Muscle of back (tissue), 13 donors: Measurements from ENCODE around the gene GRIK2. TPM values are rescaled to one million over a fixed set of nuclear protein-coding genes. Genes with fewer than 3 reads are reported as not detected.
"Not testable (repeated sequence)": the region's sequence is repeated elsewhere in the genome, so short reads cannot be mapped to it uniquely, and the experiment has no call there.

Experiments
- DNase-seq, 3 donors: peaks; one replicate each; pipeline versions ENCODE4 v3.0.0 to v3.0.0-alpha.2; 2013
- long read RNA-seq, 9 donors: transcript quantifications; one replicate each; lab custom pipeline, GENCODE V29; 2026
- polyA plus RNA-seq, 10 donors: library from polyadenylated mRNA; unstranded; fragments of 120-200 nt; gene quantifications; one replicate each; pipeline ENCODE4 v1.2.1, GENCODE V29; 2013; ENCODE audit not compliant: insufficient read length in 10 of 10

Gene GRIK2
- polyA plus RNA-seq = 1 to 10 TPM; 1.0 to 3.7 (median 1.6) TPM
- long read RNA-seq, donor 1 = 0 reads
- long read RNA-seq, donor 2 = 0 reads
- long read RNA-seq, donor 3 = 0 reads
- long read RNA-seq, donor 4 = 0 reads
- long read RNA-seq, donor 5 = 0 reads
- long read RNA-seq, donor 6 = 0 reads
- long read RNA-seq, donor 7 = 0 reads
- long read RNA-seq, donor 8 = 0 reads
- long read RNA-seq, donor 9 = 0 reads

DNA sequence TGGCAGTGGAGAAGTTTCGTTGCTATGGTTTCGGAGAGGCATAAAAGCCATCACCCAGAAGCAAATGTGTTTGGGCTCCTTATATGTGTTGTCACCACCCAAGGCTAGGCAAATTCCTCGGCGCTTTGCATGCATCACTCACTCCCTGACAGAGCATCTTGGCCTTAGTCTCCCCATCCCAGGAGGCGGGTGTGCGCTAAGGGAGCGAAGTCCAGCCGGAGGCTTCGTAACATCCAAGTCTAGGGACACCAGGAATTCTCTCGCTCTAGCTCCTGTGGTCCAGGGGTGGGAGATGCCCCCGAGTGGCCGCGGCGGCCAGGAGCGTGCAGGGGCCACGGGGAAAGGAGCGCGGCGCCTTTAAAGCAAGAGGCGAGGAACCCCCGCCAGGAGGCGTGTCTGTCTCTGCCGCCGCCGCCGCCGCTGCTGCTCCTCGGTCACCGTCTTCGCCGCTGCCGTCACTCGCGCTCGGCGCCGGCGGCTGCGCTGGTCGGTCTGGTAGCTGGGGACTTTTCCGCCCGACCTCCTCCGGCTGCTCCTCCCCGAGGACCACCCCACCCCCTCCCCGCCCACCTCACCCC lies at the start of gene GRIK2:
Gene GRIK2 (plus strand): TSS at position 458 of the 578 bp plus-strand sequence.
- DNase-seq = peak; percentile 3 to 52 (median 7)

DNA sequence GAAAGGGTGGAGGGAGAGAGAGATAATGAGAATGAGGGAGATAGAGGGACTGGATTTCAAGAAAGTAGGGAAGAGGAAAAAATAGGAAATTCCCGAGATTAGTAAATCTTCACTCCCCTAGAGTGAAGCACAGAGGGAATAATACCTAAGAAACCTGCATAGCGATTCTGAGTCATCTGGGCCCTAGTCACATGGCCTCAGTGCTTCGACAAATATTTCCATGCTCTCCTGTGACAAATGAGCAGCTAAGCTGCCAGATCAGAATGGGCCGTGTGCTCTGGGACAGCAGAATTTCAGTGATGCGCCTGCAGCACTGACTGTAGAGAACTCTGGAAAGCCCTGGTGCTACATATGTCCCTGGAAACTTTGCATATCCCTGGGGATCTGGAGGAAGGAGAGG lies 48.6 kb upstream of the GRIK2 start:
- DNase-seq = no peak

DNA sequence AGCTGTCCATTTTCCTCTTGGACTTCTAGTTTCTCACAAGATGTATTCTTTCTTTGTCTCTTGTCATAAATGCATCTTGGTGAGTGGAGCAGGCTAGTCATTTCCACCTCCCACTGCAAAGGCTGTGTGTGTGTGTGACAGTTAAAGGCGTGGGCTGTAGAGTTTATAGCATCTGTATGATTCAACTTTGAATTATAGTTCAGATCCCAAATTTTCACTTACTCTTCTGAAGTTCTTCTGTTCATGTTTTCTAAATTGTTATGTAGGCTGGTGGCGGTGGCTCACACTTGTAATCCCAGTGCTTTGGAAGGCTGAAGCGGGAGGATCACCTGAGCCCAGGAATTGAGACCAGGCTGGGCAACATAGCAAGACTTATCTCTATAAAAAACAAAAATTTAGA lies 44.7 kb upstream of the GRIK2 start:
- DNase-seq = no peak

DNA sequence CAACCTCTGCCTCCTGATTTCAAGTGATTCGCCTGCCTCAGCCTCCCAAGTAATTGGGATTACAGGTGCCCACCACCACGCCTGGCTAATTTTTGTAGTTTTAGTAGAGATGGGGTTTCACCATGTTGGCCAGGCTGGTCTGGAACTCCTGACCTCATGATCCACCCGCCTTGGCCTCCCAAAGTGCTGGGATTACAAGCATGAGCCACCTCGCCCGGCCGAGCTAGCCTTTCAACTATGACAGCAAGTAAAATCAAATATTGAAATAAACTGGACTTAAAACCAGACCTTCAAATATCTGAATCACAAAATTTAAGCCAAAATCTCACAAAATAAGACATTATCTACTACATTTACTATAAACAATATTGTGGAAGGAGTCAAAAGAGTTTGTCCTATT lies 42.9 kb upstream of the GRIK2 start:
- DNase-seq = not testable (repeated sequence)

DNA sequence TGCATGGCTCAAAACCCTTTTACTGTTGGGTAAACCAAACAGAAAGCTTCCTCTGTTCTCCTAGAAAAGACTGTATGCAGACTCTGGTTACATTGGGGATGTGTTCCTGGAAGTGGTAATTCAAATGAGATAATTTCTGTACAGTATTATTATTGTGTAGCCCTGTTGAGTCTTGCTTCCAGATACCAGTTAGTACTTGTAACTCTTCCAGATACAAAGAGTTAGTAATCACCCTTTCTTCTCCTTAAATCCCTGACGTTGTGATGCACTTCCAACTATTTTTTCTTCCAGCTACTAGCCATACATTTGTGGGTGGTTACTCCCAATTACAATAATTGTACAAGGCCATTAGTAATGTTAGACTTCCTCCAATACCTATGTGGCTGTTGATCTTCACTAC lies 42.3 kb upstream of the GRIK2 start:
- no peak for DNase-seq

DNA sequence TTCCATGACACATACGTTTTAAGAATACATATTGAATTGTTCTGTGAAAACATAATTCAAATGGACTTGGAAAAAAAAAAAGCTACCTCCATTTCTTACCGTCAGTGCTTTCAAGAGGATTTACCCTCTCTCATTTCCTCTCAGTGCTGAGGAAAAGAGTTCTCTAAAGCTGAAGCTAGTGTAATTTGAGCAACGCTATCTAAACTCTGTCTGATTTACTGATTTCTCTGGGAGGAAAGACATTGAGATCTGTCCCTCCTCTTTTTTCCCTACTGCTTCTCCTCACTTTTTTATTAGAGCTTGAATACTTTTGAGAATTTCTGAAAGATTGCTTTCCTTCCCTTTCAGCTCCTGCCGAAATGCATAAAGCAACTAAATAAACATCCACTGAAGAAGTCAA lies 41.2 kb upstream of the GRIK2 start:
- no peak for DNase-seq

DNA sequence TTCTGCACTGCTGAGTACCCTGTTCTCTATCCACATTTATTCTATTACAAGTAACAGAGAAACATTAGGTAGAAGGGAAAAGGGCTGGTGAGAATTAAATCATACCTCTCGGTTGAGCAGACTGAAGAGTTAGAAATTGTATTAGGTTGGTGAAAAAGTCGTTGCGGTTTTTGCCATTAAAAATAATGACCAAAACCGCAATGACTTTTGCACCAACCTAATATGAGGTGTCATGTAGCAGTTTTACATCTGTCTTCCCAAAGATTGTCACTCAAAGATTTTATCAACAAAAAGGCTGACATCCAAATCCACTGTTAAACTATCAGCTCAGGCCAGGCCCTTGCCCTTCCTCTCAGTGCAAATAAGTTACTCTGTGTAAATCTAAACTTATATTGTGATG lies 28.3 kb upstream of the GRIK2 start:
- no peak for DNase-seq

DNA sequence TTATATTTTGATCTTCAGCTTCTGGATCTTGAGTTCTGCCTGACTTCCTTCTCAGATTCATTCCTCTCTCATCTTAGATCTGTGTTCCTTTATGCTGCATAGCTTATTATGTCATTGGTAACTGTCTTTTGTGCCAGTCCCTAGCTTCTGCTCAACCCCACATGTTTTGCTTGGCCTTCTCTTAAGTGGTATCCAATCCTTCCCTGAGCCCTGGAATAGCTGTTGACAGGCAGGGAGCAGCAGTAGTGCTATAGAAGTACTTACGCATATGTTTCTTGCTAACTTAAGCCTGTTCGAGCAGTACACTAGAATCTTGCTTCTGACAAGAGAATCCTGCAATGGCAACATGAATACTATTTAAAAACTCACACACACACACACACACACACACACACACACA lies 13.6 kb upstream of the GRIK2 start:
- no peak for DNase-seq

DNA sequence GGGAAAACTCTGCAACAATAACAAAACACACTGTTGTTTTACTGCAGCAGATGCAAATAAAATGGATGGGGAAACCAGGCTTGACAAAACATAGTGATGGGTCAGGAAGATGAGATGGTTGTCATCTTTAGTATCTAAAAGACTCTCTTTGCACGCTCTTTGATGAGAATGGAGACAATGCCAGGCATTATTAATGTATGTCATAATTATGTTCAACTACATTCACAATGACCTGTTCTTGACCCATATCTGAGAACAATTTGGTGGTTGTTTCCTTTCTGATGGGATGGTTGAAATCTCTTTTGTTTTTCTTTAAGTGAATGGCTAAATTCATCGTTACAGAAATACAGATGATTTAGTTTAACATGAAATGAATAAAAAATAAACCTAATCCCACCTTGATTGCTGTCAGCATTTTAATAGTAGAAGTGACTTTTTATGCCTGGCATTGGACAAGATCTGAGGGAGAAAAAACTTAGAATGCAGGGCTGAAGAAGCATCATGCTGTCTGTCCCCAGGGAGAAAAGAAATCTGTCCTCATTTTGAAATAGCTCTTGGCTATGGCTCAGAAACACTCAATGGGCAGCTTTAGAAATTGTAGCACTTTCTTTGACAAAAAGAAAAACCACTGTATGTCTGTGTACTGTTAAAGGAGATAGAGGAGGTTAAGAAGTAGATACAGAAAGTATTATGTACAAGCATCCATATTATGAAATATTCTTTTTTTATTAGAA lies 12.4 kb upstream of the GRIK2 start:
- DNase-seq = no peak

DNA sequence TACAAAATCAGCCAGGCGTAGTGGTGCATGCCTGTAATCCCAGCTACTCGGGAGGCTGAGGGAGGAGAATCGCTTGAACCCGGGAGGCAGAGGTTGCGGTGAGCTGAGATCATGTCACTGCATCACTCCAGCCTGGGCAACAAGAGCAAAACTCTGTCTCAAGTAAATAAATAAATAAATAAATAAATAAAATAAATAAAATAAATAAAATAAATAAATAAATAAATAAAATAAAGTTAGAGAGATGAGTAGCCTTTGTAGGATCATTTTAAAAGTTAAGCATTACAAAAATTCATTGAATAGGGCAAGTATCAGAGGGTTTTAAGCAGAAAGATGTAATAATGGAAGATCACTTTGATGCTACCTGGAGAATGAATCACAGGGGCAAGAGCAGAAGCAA lies 9.8 kb upstream of the GRIK2 start:
- not testable (repeated sequence) for DNase-seq

DNA sequence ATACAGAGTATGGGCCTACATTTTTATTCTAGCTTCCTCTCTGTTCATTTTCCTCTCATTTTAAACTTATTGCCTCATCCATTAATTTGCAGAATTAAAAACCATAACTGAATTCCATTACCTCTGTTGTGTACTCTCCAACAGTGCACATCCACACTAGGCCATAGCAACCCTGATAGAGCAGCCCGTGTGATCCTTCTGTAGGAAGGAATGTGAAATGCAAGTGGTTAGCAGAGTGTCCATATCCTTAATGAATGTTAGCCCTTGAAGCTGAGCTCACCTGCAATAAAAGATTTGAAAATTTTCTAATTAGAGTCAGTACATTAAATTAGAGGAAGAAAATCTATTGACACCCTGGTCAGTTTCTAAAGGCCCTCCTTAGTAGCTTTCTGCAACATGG lies 6.5 kb upstream of the GRIK2 start:
- DNase-seq = no peak

DNA sequence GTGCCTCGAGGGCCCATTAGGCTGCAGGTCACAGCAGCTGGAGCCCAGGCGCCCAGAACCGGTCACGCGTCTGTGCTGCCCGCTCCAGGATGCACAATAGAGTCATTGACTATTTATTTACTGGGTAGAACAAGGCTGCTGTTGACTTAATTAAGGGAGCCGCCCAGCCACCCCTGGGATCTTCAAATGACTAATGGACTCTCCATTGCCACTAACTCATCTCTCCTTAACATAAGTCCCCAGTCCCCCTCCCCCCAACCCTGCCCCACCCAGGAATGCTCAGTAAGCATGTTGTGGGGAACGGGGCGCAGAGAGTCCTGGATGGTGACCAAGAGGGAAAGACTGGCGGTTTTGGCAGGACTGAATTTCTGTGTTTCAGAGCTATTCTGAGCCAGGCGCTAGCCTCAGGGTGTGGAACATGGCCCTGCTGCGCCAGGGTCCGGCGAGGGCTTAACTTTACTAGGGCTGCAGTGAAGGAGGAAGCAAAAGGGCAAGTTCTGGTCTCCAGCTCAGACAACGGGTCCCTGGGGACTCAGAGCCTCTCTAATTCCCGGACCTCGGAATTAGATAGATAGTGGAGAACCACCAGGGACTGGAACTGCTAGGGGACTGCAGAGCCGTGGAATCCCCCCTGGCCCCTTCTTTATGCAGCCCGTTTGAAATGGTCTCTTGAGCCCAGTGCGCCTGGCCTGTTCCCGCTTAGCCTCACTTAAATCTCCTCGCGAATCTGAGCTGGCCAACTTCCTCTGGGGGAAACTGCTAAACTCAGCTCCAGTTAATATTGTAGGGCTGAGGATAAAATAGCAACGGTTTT lies 1.5 kb upstream of the GRIK2 start:
- DNase-seq = no peak

DNA sequence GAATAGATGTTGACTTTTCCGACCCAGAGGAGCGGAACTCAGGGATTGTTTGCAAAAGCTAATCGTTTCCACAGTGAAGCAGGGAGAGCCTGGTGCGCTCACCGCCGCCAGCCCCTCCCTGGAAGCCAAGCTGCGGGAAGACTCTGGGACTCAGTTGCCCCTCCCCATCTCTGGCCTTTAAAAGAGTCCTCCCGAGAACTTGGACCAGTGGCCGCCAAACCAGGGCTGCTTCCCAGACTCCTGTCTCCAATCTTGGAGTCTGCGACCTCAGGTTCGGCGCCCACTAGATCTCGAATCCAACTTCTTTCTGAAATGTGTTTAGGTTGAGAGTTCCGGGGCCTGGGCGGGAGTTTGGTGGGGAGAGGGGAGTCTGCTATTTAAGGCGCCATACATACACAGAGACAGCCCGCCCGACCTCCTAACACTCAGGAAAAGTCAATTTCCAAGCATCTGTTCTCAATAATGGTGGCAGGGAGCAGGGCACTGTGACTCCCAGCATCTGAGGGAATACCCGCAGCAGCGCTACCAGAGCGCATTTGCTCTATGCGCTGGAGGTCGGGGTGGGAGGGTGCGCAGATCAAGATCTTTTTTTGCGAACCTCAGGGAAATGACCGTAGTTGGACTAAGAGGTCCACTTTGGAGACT lies 800 bp upstream of the GRIK2 start:
- no peak for DNase-seq

DNA sequence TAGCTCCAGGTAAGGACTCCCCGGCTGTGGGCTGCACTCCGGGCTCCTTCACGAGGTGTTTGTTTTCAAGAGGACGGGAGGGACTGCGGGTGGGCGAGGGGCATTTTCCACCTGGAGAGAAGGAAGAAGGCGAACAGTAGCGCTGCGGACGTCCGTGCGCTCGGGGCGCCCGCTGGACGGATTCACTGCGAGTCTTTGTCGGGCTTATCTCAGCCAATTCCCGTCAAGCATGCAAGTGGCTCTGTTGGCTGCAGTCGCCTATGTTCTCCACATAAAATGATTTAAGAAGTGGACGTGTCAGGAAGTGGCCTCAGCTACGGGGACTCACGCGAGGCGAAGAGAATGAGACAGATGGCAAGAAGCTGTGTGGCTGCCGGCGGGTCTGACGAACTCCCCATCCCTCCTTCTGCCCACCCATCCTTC lies 332 bp downstream of the GRIK2 start:
- DNase-seq = peak in 1 of 3 donors; percentile 2

DNA sequence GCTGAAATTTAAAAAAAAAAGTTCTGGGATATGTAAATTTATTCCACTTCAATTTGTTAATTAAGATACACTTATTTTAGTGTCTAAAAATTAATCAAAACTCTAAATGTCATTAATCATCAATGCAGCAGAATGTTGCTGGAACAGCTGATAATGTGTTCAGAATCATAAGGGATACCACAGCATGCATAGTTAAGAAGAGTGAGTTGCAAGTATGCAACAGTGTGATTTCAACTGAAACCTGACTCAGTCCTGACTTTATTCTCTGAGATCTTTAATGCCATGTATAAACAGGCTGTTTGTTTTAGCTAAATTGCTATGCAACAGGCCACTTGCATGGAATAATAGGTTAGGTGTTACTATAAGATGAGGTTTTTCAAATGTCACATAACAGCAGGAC lies 1.4 kb downstream of the GRIK2 start:
- DNase-seq = no peak

DNA sequence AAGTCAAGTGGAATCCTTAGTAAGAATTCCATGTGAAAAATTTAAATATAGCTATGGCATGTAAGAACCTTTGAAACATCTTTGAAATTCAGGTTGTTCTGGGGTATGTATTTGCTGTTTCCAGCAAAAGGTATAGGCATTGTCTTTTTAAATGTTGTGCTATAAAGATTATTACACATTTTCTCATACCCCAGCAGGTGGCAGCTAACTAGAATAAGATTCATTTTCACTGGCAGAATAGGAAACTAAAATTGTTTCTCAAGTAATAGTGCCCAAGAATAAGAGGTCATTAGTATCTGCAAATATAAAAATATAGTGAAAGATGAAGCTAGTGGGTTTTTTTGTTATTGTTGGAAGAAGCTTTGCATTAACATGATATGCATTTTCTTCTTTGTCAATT lies 1.8 kb downstream of the GRIK2 start:
- DNase-seq = no peak

DNA sequence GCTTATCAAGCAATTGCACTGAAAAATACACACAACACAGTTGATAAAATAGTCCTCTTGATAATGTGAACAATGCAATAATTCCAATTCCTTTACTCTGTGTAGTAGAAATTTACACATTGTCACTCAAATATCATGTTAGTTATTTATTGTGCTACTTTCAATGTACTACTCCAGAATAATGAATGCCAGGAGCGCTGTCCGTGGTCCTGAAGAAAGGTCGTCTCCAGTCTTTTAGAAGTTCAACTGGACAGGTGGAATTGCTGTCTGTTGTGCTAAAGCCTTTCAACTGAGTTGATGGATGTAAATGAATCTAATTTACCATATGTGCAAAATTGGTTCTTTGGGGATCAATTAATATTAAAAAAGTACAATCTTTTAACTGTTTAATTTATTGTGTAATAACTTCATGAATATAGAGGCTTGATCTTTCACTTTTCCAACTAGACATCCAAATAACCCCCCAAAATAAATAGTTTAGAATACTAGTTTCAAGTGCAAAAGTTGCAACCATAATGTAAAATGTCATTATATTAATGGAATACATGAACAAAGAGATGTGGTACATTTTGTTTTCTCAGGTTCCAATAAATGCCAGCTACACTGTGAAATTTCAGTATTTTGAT lies 3.2 kb downstream of the GRIK2 start:
- peak; percentile 70 to 80 (median 74) for DNase-seq

DNA sequence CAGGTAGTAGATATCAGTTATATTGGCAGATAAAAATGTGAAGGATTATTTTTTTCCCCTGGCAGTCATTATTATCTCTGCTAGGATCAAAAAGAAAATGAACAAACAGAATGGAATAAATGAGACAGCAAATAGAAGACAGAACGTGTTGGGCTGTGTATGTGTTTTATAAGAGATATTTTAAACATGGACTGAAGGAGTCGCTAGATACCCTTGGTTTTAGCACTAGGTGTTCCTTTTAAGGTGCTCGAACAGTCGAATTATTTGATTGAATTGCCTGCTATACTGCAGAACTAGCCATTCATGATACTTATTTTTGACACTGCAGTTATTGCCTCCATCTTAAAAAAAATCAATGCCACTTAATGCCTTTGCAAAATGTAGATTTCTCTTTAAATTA lies 3.7 kb downstream of the GRIK2 start:
- DNase-seq = no peak

DNA sequence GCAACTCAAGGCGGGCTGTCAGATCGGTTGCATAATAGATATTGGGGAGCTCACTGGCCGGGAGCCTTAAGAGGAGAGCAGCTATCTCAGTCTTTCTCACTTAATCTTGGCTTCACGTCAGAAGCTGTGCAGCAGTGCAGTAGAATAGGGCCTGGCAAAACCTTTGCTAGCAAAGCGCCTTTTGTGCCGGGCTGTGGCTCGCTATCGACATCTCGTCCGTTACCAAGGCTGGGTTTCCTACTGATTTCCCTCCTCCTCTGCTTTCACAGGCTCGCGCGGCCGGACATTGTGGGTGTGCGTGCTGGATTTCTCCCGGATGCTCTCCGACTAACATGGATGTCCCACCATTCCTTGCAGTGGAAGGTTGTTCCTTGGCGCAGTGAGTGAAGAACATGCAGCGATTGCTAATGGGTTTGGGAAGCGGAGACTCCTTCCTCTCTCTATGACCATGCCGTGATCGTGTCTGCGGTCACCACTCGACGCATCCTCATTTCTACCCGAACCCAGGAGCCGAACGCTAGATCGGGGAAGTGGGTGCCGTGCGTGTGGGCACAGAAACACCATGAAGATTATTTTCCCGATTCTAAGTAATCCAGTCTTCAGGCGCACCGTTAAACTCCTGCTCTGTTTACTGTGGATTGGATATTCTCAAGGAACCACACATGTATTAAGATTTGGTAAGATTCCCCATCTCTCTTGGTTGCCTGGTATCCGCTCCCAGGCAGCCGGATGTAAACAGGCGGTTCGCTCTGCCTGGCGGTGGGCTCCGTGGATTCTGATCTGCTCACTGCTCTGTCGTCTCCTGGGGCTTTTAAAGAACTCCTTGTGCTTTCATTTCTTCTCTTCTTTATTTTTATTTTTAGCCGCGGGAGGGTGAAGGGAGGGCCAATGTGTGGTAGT lies 5.5 kb downstream of the GRIK2 start:
- no peak for DNase-seq

DNA sequence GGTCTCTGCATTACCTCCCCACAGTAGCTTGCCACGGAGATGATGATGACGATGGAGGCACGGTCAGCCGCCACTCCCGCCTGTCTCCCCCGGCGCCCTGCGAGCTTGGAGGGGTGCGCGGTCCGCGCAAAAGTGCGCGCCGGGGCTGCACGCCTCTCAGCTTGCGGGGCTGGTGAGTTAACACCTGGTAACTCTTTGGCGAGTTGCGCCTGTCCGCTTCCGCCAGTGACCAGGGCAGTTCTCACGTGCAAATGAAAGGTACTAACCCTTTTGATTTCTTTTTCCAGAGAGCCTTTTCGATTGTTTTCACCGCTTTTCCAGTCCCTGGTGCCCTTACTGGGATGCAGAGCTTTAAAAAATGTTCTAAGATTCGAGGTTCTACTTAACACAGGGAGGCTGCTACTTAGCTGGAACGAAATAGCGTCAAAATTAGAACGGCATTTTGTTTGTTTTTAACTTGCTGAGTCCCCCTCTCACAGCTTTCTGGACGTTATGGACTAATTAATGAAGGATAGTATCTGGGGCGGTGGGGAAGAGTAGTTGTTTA lies 6.2 kb downstream of the GRIK2 start:
- DNase-seq = no peak
